SK-N-SH treated with all-trans-retinoic acid at 6 μM for 48 hours (cell line): Measurements from ENCODE around the gene RBM33.

ENCODE experiments used
- CREB5 ChIP-seq: fragments of 250-450 bp; sonication (Bioruptor Pico); IDR thresholded peaks from 2 replicates; pipeline ENCODE4 v1.5.1; 2020; ENCODE audit warnings: low read depth, mild to moderate bottlenecking, moderate library complexity
- CSDC2 ChIP-seq: fragments of 250-450 bp; sonication (Bioruptor Pico); IDR thresholded peaks from 2 replicates; pipeline ENCODE4 v1.5.0; 2020; ENCODE audit warnings: mild to moderate bottlenecking, moderate library complexity
- ESRRG ChIP-seq: fragments of 250-450 bp; sonication (Bioruptor Pico); IDR thresholded peaks from 2 replicates; pipeline ENCODE4 v1.6.1; 2021; ENCODE audit warnings: mild to moderate bottlenecking
- RARB ChIP-seq: fragments of 250-450 bp; sonication (Bioruptor Pico); IDR thresholded peaks from 2 replicates; pipeline ENCODE4 v1.8.0; 2021; ENCODE audit warnings: mild to moderate bottlenecking, moderate library complexity
- SNAI2 ChIP-seq: fragments of 250-450 bp; sonication (Bioruptor Pico); IDR thresholded peaks from 2 replicates; pipeline ENCODE4 v1.5.0; 2020; ENCODE audit warnings: mild to moderate bottlenecking, moderate library complexity
- TOX ChIP-seq: fragments of 250-450 bp; sonication (Bioruptor Pico); IDR thresholded peaks from 2 replicates; pipeline ENCODE4 v1.8.0; 2021; ENCODE audit warnings: mild to moderate bottlenecking, moderate library complexity, borderline replicate concordance
- TSHZ2 ChIP-seq: fragments of 250-450 bp; sonication (Bioruptor Pico); IDR thresholded peaks from 2 replicates; pipeline ENCODE4 v1.5.0; 2020; ENCODE audit warnings: mild to moderate bottlenecking, moderate library complexity
- ZC3H10 ChIP-seq: fragments of 250-450 bp; sonication (Bioruptor Pico); IDR thresholded peaks from 2 replicates; pipeline ENCODE4 v1.5.1; 2021; ENCODE audit warnings: mild to moderate bottlenecking, moderate library complexity
- ZFP3 ChIP-seq: fragments of 250-450 bp; sonication (Bioruptor Pico); IDR thresholded peaks from 2 replicates; pipeline ENCODE4 v1.5.0; 2020; ENCODE audit warnings: mild to moderate bottlenecking, moderate library complexity
- ZFP30 ChIP-seq: fragments of 450-650 bp; formaldehyde crosslinking; IDR thresholded peaks from 2 replicates; pipeline ENCODE4 v1.5.0; 2022; ENCODE audit warnings: mild to moderate bottlenecking, moderate library complexity
- ZNF70 ChIP-seq: fragments of 450-650 bp; formaldehyde crosslinking; IDR thresholded peaks from 2 replicates; pipeline ENCODE4 v1.5.0; 2020; ENCODE audit warnings: mild to moderate bottlenecking, moderate library complexity

GRCh38 chr7:155709453-155709852 lies 65.0 kb downstream of the RBM33 start:
- no peak for TF ChIP-seq RARB
- no peak for TF ChIP-seq TOX (CRISPR knock-in tag)
- no peak for TF ChIP-seq ZC3H10 (CRISPR knock-in tag)
- no peak for TF ChIP-seq CSDC2 (CRISPR knock-in tag)
- no peak for TF ChIP-seq ZNF70 (CRISPR knock-in tag)
- no peak for TF ChIP-seq ZFP3 (CRISPR knock-in tag)
- TF ChIP-seq SNAI2 = no peak
- no peak for TF ChIP-seq TSHZ2 (CRISPR knock-in tag)
- no peak for TF ChIP-seq CREB5 (CRISPR knock-in tag)
- no peak for TF ChIP-seq ZFP30 (CRISPR knock-in tag)
- no peak for TF ChIP-seq ESRRG (CRISPR knock-in tag)
